Dendritic cell treated with granulocyte-macrophage colony-stimulating factor and Interleukin-4, amounts not matched to agents 40 ng/mL and 50 ng/mL, for 4 days (primary cell): ENCODE measurements around the gene OR9A4.

Experiments used
- H3K27ac Mint-ChIP-seq: one replicate; pipeline ENCODE4 v1.8.0; 2022; ENCODE audit warnings: mild to moderate bottlenecking, mixed read lengths
- H3K27me3 Mint-ChIP-seq: one replicate; pipeline ENCODE4 v1.8.0; 2022; ENCODE audit warnings: mild to moderate bottlenecking, mixed read lengths
- H3K36me3 Mint-ChIP-seq: one replicate; pipeline ENCODE4 v1.8.0; 2022; ENCODE audit warnings: low read depth, mixed read lengths
- H3K4me1 Mint-ChIP-seq: one replicate; pipeline ENCODE4 v1.8.0; 2022; ENCODE audit warnings: low read depth, mixed read lengths
- H3K4me3 Mint-ChIP-seq: one replicate; pipeline ENCODE4 v1.8.0; 2022; ENCODE audit warnings: mild to moderate bottlenecking, moderate library complexity, mixed read lengths
- H3K9me3 Mint-ChIP-seq: one replicate; pipeline ENCODE4 v1.8.0; 2022; ENCODE audit warnings: mixed read lengths
- intact Hi-C: fragments of 100-400 bp; cut with micrococcal nuclease; formaldehyde crosslinking; loops from one replicate; pipeline ENCODE4 v1.15.0; 2022

OR9A4 gene

DNA sequence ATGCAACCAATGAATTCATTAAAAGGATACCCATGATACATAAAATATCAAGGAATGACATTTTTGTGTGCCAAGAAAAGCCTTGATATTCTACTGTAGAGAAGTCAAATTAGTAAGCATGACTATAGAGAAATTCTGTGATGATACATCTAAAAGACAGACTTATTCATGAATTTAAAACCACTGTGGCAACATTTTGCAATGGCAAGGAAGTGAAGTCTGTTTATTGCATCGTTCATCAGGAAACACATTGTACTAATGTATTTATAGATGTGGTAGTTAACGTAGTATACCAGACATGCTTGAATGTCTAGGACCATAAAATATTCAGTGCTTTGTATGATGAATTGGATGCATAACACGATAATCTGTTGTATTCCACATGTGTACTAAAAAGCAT, 39.9 kb downstream of the OR9A4 start:
- Mint-ChIP-seq H3K4me3 (no peak overlapping the region), H3K9me3 (peaks cover 9% of the 10 kb centered on the region), H3K4me1 (peaks cover 40% of the 10 kb centered on the region), H3K36me3 (no peaks in the 10 kb centered on the region), H3K27me3 (no peaks in the 10 kb centered on the region), H3K27ac (no peak overlapping the region)
- intact Hi-C loops: loop anchor here (10.0 kb wide), 1 partner anchor 301 kb away; no protein-coding TSS in a partner anchor

DNA sequence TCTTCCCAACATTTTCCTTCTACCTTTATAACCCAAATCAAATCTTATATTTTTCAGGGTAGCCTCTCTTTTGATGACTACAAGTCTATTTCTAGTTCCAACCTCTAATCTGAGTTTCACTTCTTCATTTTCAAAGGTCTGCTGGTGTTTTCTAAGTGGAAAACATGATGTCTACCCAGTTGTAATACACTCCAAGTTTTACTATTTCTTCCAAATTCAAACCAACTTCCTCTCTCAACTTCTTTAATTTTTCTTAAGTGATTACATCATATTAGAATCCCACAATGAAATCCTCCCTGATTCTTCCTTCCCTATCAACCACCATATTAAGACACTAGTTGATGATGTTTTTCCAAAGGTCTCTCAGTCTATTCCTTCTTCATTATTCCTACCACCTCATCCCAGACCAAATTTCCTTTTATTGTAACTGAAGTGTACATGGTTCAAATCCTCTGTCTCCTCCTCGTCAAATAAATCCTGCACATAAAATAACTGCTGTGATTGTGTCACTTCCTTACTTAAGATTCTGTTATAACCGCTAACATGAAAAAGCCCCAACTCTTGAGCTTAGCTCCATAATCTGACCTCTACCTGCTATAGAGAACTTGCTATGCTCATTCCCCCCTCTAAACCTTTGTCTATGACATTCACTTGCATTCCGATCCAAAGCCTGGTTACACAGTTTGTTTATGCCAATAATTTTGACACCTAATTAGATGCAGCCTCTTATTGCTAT, 44.7 kb downstream of the OR9A4 start:
- Mint-ChIP-seq H3K27me3 (no peaks in the 10 kb centered on the region), H3K36me3 (no peaks in the 10 kb centered on the region), H3K9me3 (peaks cover 26% of the 10 kb centered on the region), H3K27ac (peak overlapping the region; percentile 75), H3K4me1 (peaks cover 19% of the 10 kb centered on the region), H3K4me3 (peak overlapping the region; percentile 2)
- intact Hi-C loops: loop anchor here (1.0 kb wide), 1 partner anchor 16 kb away; no protein-coding TSS in a partner anchor
